GM12878 (cell line): ENCODE results near the gene LIN37. TPM values are rescaled to one million over a fixed set of nuclear protein-coding genes. Genes with fewer than 3 reads are reported as not detected.

Source experiments
- BACH1 ChIP-seq: fragments of 450-650 bp; IDR thresholded peaks from 2 replicates; pipeline ENCODE4 v1.6.1; 2017; ENCODE audit warnings: mild to moderate bottlenecking, borderline replicate concordance
- BHLHE40 ChIP-seq, 2 experiments: fragments of 450-650 bp in 1 of 2; IDR thresholded peaks; 2 replicates each; pipeline ENCODE4 v1.6.1; 2011 to 2017; ENCODE audit warnings: low read depth in 2 of 2, borderline replicate concordance in 1 of 2, improper control_type of control experiment in 1 of 2, low read length in 1 of 2, mild to moderate bottlenecking in 1 of 2
- CHD1 ChIP-seq: IDR thresholded peaks from 2 replicates; pipeline ENCODE4 v1.6.1; 2012; ENCODE audit warnings: low read depth, low read length, improper control_type of control experiment
- CHD4 ChIP-seq: fragments of 200-600 bp; sonication (generic); IDR thresholded peaks from 2 replicates; pipeline ENCODE4 v1.6.1; 2016; ENCODE audit warnings: mild to moderate bottlenecking
- HDGF ChIP-seq: fragments of 450-650 bp; IDR thresholded peaks from 2 replicates; pipeline ENCODE4 v1.6.1; 2016; ENCODE audit warnings: antibody characterized with exemption
- MEF2B ChIP-seq: fragments of 450-650 bp; IDR thresholded peaks from 2 replicates; pipeline ENCODE4 v1.6.1; 2018; ENCODE audit warnings: mild to moderate bottlenecking, moderate library complexity; ENCODE audit not compliant: partially characterized antibody, poor library complexity, severe bottlenecking
- MXI1 ChIP-seq: fragments of 150-350 bp; IDR thresholded peaks from 2 replicates; pipeline ENCODE4 v1.6.1; 2011; ENCODE audit warnings: low read depth, mild to moderate bottlenecking, inconsistent platforms, low read length, improper control_type of control experiment
- POLR2A ChIP-seq: IDR thresholded peaks from 2 replicates; pipeline ENCODE4 v1.6.1; 2011; ENCODE audit warnings: low read depth, mild to moderate bottlenecking, low read length
- POLR2AphosphoS2 ChIP-seq: IDR thresholded peaks from 2 replicates; pipeline ENCODE4 v1.6.1; 2011; ENCODE audit warnings: low read depth, mild to moderate bottlenecking, low read length, improper control_type of control experiment, moderate library complexity
- POLR2AphosphoS5 ChIP-seq: IDR thresholded peaks from 2 replicates; pipeline ENCODE4 v1.6.1; 2011; ENCODE audit warnings: mild to moderate bottlenecking, low read length, inconsistent platforms
- RB1 ChIP-seq: fragments of 450-650 bp; formaldehyde crosslinking; IDR thresholded peaks from 2 replicates; pipeline ENCODE4 v1.6.1; 2017; ENCODE audit warnings: mild to moderate bottlenecking, borderline replicate concordance
- RFX5 ChIP-seq: IDR thresholded peaks from 2 replicates; pipeline ENCODE4 v1.6.1; 2011; ENCODE audit warnings: low read depth, low read length, improper control_type of control experiment
- SMAD5 ChIP-seq: IDR thresholded peaks from 2 replicates; pipeline ENCODE4 v1.6.1; 2016; ENCODE audit warnings: antibody characterized with exemption, low read depth
- SMC3 ChIP-seq: IDR thresholded peaks from 2 replicates; pipeline ENCODE4 v1.6.1; 2011; ENCODE audit warnings: low read length, improper control_type of control experiment, borderline replicate concordance
- STAT1 ChIP-seq: fragments of 450-650 bp; conservative IDR thresholded peaks from 2 replicates; pipeline ENCODE4 v1.6.1; 2014; ENCODE audit warnings: antibody characterized with exemption, mild to moderate bottlenecking
- SUZ12 ChIP-seq: fragments of 200-600 bp; sonication (generic); IDR thresholded peaks from one replicate; pipeline ENCODE4 v1.6.1; 2018; ENCODE audit warnings: antibody characterized with exemption, mild to moderate bottlenecking; ENCODE audit not compliant: unreplicated experiment
- TCF3 ChIP-seq: IDR thresholded peaks from 2 replicates; pipeline ENCODE4 v1.6.1; 2012; ENCODE audit warnings: low read depth, mild to moderate bottlenecking, low read length, borderline replicate concordance; ENCODE audit not compliant: insufficient read depth
- WRNIP1 ChIP-seq: IDR thresholded peaks from 2 replicates; pipeline ENCODE4 v1.6.1; 2011; ENCODE audit warnings: low read depth, low read length, improper control_type of control experiment, borderline replicate concordance
- ZNF384 ChIP-seq: IDR thresholded peaks from 2 replicates; pipeline ENCODE4 v1.6.1; 2012; ENCODE audit warnings: low read depth, mild to moderate bottlenecking, low read length, improper control_type of control experiment, borderline replicate concordance
- ZZZ3 ChIP-seq: IDR thresholded peaks from 2 replicates; pipeline ENCODE4 v1.6.1; 2011; ENCODE audit warnings: low read depth; ENCODE audit not compliant: control insufficient read depth, insufficient read length
- polyA plus RNA-seq, 11 experiments: library from polyadenylated mRNA; depleted of rRNA in 4 of 11; unstranded in 6 of 11; stranded (reverse) in 5 of 11; fragments of >200 nt; fragmentation: Nextera tagmentation in 4 of 11; fragmentation: Illumina TruSeq in 1 of 11; extraction: Ambion mirVana in 4 of 11; extraction: Trizol in 1 of 11; gene quantifications; 1 replicate in 1 of 11; 2 replicates in 10 of 11; pipeline versions ENCODE4 v1.2.1 to v1.2.3, GENCODE V29; 2011 to 2016; ENCODE audit warnings: inconsistent platforms in 2 of 11, missing spikeins in 2 of 11, low read depth in 1 of 11
- total RNA-seq, 4 experiments: library from RNA; depleted of rRNA in 3 of 4; stranded (reverse); fragments of >200 nt in 3 of 4; fragmentation: Illumina TruSeq in 1 of 4; extraction: Trizol in 1 of 4; gene quantifications; 2 replicates each; pipeline versions ENCODE4 v1.2.1 to v1.2.3, GENCODE V29; 2013 to 2021
- TF ChIP-seq, protein P1 (sequence below): fragments of 450-650 bp; IDR thresholded peaks from 2 replicates; pipeline ENCODE4 v1.6.1; 2017; ENCODE audit warnings: low read depth, mild to moderate bottlenecking, moderate library complexity
- TF ChIP-seq, protein P2 (sequence below): IDR thresholded peaks from 2 replicates; pipeline ENCODE4 v1.6.1; 2011; ENCODE audit warnings: low read depth, mild to moderate bottlenecking, low read length, moderate library complexity, borderline replicate concordance; ENCODE audit errors: extremely low read depth
- TF ChIP-seq, protein P3 (sequence below): IDR thresholded peaks from 2 replicates; pipeline ENCODE4 v1.6.1; 2011; ENCODE audit warnings: mild to moderate bottlenecking, low read depth, low read length, moderate library complexity; ENCODE audit not compliant: insufficient replicate concordance
- TF ChIP-seq, protein P4 (sequence below): fragments of 450-650 bp; IDR thresholded peaks from 2 replicates; pipeline ENCODE4 v1.6.1; 2016; ENCODE audit warnings: mild to moderate bottlenecking

The LIN37 gene
- total and polyA plus RNA-seq, 10 of the 15 experiments (the other 5 are each of a cell fraction or from before 2014, with no cell fraction given), result 0.69 to 11.9 (median 7.6) TPM

DNA sequence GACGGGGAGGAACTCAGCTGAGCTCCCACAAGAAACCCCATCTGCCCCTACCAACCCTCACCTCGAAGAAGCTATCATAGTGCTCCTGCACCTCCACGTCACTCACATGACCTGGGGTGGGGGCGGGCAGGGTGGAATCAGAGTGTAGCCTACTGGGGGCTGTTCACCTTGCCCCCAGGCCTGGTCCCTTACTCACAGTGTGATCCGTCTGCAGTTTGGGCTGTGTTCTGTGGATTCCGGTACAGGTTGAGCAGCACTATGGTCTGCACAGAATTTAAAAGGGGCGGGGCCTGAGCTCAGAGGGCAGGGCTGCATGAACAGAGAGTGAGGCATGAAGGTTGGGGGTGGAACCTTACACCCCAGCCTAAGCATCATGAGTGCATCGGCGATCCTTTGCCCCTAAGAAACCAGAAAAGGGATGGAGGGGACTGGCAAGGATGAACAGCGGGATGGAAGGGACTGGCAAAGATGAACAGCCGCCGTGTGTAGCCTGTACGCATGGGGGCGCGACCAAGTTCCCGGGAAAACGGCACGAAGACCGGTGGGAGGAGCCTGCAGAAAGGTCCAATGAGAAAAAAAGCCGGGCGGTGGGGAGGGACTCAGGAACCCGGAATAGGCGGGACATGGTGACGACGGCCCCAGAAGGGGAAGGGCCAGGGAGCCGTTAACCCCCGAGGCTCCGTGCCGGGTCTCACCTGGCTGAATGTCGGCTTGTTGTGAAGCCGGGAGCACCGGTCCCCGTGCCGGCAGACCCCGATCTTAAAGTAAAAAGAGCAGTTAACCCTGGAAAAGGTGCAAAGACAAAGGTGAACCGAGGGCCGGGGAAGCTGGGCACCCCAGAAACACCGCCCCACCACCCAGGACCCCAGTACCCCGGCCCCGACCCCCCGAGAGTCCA lies 3.7 kb upstream of the LIN37 start (continued):
- TF ChIP-seq, protein P1, sequence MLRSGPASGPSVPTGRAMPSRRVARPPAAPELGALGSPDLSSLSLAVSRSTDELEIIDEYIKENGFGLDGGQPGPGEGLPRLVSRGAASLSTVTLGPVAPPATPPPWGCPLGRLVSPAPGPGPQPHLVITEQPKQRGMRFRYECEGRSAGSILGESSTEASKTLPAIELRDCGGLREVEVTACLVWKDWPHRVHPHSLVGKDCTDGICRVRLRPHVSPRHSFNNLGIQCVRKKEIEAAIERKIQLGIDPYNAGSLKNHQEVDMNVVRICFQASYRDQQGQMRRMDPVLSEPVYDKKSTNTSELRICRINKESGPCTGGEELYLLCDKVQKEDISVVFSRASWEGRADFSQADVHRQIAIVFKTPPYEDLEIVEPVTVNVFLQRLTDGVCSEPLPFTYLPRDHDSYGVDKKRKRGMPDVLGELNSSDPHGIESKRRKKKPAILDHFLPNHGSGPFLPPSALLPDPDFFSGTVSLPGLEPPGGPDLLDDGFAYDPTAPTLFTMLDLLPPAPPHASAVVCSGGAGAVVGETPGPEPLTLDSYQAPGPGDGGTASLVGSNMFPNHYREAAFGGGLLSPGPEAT, result peak; percentile 77
- TF ChIP-seq POLR2AphosphoS2, result no peak
- no peak for TF ChIP-seq WRNIP1
- TF ChIP-seq, protein P2, sequence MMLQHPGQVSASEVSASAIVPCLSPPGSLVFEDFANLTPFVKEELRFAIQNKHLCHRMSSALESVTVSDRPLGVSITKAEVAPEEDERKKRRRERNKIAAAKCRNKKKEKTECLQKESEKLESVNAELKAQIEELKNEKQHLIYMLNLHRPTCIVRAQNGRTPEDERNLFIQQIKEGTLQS, result no peak
- TF ChIP-seq ZNF384, result no peak
- TF ChIP-seq, protein P3, sequence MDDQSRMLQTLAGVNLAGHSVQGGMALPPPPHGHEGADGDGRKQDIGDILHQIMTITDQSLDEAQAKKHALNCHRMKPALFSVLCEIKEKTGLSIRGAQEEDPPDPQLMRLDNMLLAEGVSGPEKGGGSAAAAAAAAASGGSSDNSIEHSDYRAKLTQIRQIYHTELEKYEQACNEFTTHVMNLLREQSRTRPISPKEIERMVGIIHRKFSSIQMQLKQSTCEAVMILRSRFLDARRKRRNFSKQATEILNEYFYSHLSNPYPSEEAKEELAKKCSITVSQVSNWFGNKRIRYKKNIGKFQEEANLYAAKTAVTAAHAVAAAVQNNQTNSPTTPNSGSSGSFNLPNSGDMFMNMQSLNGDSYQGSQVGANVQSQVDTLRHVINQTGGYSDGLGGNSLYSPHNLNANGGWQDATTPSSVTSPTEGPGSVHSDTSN, result peak; percentile 46
- TF ChIP-seq SUZ12, result no peak
- TF ChIP-seq RFX5, result 0 out of 2 replicates have a peak, but pooled peaks have one; percentile 21
- no peak; the same call in 1 of the 2 replicates for TF ChIP-seq CHD1
- TF ChIP-seq SMC3, result peak; percentile 13; the same call in 1 of the 2 replicates
- TF ChIP-seq, protein P4, sequence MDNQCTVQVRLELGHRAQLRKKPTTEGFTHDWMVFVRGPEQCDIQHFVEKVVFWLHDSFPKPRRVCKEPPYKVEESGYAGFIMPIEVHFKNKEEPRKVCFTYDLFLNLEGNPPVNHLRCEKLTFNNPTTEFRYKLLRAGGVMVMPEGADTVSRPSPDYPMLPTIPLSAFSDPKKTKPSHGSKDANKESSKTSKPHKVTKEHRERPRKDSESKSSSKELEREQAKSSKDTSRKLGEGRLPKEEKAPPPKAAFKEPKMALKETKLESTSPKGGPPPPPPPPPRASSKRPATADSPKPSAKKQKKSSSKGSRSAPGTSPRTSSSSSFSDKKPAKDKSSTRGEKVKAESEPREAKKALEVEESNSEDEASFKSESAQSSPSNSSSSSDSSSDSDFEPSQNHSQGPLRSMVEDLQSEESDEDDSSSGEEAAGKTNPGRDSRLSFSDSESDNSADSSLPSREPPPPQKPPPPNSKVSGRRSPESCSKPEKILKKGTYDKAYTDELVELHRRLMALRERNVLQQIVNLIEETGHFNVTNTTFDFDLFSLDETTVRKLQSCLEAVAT, result peak; percentile 47; the same call in 1 of the 2 replicates
- no peak for TF ChIP-seq MEF2B
- no peak for TF ChIP-seq TCF3
- TF ChIP-seq STAT1, result no peak
- no peak for TF ChIP-seq SMAD5
- no peak for TF ChIP-seq BACH1
- TF ChIP-seq POLR2AphosphoS5, result peak; percentile 81
- TF ChIP-seq POLR2A, result peak; percentile 79
- TF ChIP-seq RB1, result peak; percentile 55; the same call in 1 of the 2 replicates
- TF ChIP-seq CHD4, result no peak
- TF ChIP-seq HDGF, result no peak
- TF ChIP-seq ZZZ3, result no peak
- TF ChIP-seq BHLHE40 (IDR thresholded peaks at IDR 0.05; ENCODE audit: borderline replicate concordance in 1 of 2, low read depth in 2 of 2, low read length in 1 of 2), result peak in 1 of 2 experiments; percentile 45; a peak in 2 of 4 replicates
- TF ChIP-seq MXI1, result no peak; the same call in 1 of the 2 replicates
